GM15510 (cell line): ENCODE results near the gene ARHGEF40.

ENCODE experiments used
- POLR2A ChIP-seq: IDR thresholded peaks from 3 replicates; pipeline ENCODE4 v1.6.1; 2011; ENCODE audit warnings: borderline replicate concordance; ENCODE audit not compliant: insufficient read length; ENCODE audit errors: extremely low read depth

Gene ARHGEF40

GRCh38 chr14:21033133-21033698, 36.9 kb upstream of the ARHGEF40 start:
- TF ChIP-seq POLR2A = no peak

- no peak for TF ChIP-seq POLR2A
These were observed 35.4 kb upstream of the ARHGEF40 start, which contains the start of gene RNASE13 for GRCh38 chr14:21034707-21035106. TSS of gene RNASE13 (minus strand) at chr14:21034807. CDS start at chr14:21034288, 519 bp downstream.

- TF ChIP-seq POLR2A = no peak
These were observed 33.4 kb upstream of the ARHGEF40 start for GRCh38 chr14:21036751-21037150.

- TF ChIP-seq POLR2A = no peak
These were observed 32.9 kb upstream of the ARHGEF40 start for GRCh38 chr14:21037156-21037555.

GRCh38 chr14:21038441-21039422, 31.4 kb upstream of the ARHGEF40 start:
- no peak for TF ChIP-seq POLR2A

GRCh38 chr14:21039585-21040369, 30.3 kb upstream of the ARHGEF40 start:
- TF ChIP-seq POLR2A = no peak

GRCh38 chr14:21040370-21040925, 29.7 kb upstream of the ARHGEF40 start:
- TF ChIP-seq POLR2A = no peak

GRCh38 chr14:21041676-21042433, 28.2 kb upstream of the ARHGEF40 start, which contains the start of gene RNASE7:
TSS of gene RNASE7 (plus strand) at chr14:21042362. CDS start at chr14:21042993, 631 bp downstream.
- TF ChIP-seq POLR2A = no peak

GRCh38 chr14:21042918-21043317, 27.2 kb upstream of the ARHGEF40 start:
- TF ChIP-seq POLR2A = no peak

GRCh38 chr14:21043387-21043973, 26.6 kb upstream of the ARHGEF40 start:
- TF ChIP-seq POLR2A = no peak

- no peak for TF ChIP-seq POLR2A
These were observed 26.0 kb upstream of the ARHGEF40 start for GRCh38 chr14:21043974-21044618.

GRCh38 chr14:21047378-21047781, 22.7 kb upstream of the ARHGEF40 start:
- TF ChIP-seq POLR2A = no peak

GRCh38 chr14:21048638-21049037, 21.5 kb upstream of the ARHGEF40 start:
- TF ChIP-seq POLR2A = no peak

GRCh38 chr14:21049271-21049673, 20.8 kb upstream of the ARHGEF40 start:
- no peak for TF ChIP-seq POLR2A

- no peak for TF ChIP-seq POLR2A
These were observed 19.5 kb upstream of the ARHGEF40 start for GRCh38 chr14:21050597-21050996.
